Trophoblast cell (in vitro differentiated cells and primary cell): ENCODE data around the gene TSPAN9.

ENCODE experiments used
- DNase-seq, 2 donors: peaks; one replicate each; pipeline ENCODE4 v3.0.0-alpha.2; 2016
- H2AFZ ChIP-seq: 2 replicates; pipeline ENCODE4 v1.6.1; 2013; ENCODE audit warnings: low read length, moderate library complexity, mild to moderate bottlenecking; ENCODE audit not compliant: insufficient read depth, poor library complexity
- H2AK5ac ChIP-seq: 2 replicates; pipeline ENCODE4 v1.6.1; 2013; ENCODE audit warnings: mild to moderate bottlenecking, low read length
- H2BK120ac ChIP-seq: 2 replicates; pipeline ENCODE4 v1.6.1; 2013; ENCODE audit warnings: low read length, mild to moderate bottlenecking, moderate library complexity; ENCODE audit not compliant: insufficient read depth, poor library complexity
- H2BK12ac ChIP-seq: 2 replicates; pipeline ENCODE4 v1.6.1; 2013; ENCODE audit warnings: mild to moderate bottlenecking, low read length, moderate library complexity
- H2BK5ac ChIP-seq: 2 replicates; pipeline ENCODE4 v1.6.1; 2013; ENCODE audit warnings: low read length, low read depth, moderate library complexity, mild to moderate bottlenecking; ENCODE audit not compliant: poor library complexity
- H3K14ac ChIP-seq: 2 replicates; pipeline ENCODE4 v1.6.1; 2013; ENCODE audit warnings: mild to moderate bottlenecking, low read length
- H3K18ac ChIP-seq: 2 replicates; pipeline ENCODE4 v1.6.1; 2013; ENCODE audit warnings: mild to moderate bottlenecking, low read length
- H3K23ac ChIP-seq: 2 replicates; pipeline ENCODE4 v1.6.1; 2013; ENCODE audit warnings: low read length
- H3K27ac ChIP-seq: 2 replicates; pipeline ENCODE4 v1.5.1; 2013; ENCODE audit warnings: low read depth, mild to moderate bottlenecking, inconsistent platforms, low read length, moderate library complexity
- H3K27me3 ChIP-seq: 2 replicates; pipeline ENCODE4 v1.6.1; 2013; ENCODE audit warnings: inconsistent platforms, mild to moderate bottlenecking, low read length, moderate library complexity; ENCODE audit not compliant: insufficient read depth
- H3K36me3 ChIP-seq, 2 experiments: 1 replicate in 1 of 2; 2 replicates in 1 of 2; pipeline ENCODE4 v1.6.1; 2013; ENCODE audit warnings: low read length in 2 of 2, mild to moderate bottlenecking in 2 of 2, moderate library complexity in 1 of 2; ENCODE audit not compliant: insufficient read depth in 2 of 2, control insufficient read depth in 1 of 2
- H3K4ac ChIP-seq: 2 replicates; pipeline ENCODE4 v1.6.1; 2013; ENCODE audit warnings: low read depth, mild to moderate bottlenecking, low read length, moderate library complexity
- H3K4me1 ChIP-seq, 2 experiments: 1 replicate in 1 of 2; 2 replicates in 1 of 2; pipeline ENCODE4 v1.6.1; 2013; ENCODE audit warnings: low read length in 2 of 2, mild to moderate bottlenecking in 2 of 2, moderate library complexity in 1 of 2; ENCODE audit not compliant: insufficient read depth in 2 of 2, control insufficient read depth in 1 of 2
- H3K4me2 ChIP-seq: 2 replicates; pipeline ENCODE4 v1.6.1; 2013; ENCODE audit warnings: inconsistent platforms, mild to moderate bottlenecking, low read length, moderate library complexity
- H3K4me3 ChIP-seq: 2 replicates; pipeline ENCODE4 v1.5.1; 2013; ENCODE audit warnings: mild to moderate bottlenecking, low read depth, low read length, inconsistent platforms
- H3K79me1 ChIP-seq: one replicate; pipeline ENCODE4 v1.6.1; 2013; ENCODE audit warnings: low read length
- H3K79me2 ChIP-seq: 2 replicates; pipeline ENCODE4 v1.6.1; 2013; ENCODE audit warnings: low read length, mild to moderate bottlenecking; ENCODE audit not compliant: control insufficient read depth, insufficient read depth, poor library complexity
- H3K9ac ChIP-seq: 2 replicates; pipeline ENCODE4 v1.6.1; 2013; ENCODE audit warnings: mild to moderate bottlenecking, low read length
- H3K9me3 ChIP-seq: 2 replicates; pipeline ENCODE4 v1.6.1; 2013; ENCODE audit warnings: low read depth, mild to moderate bottlenecking, control low read depth, inconsistent platforms, low read length; ENCODE audit not compliant: insufficient read depth
- H4K12ac ChIP-seq: 2 replicates; pipeline ENCODE4 v1.6.1; 2013; ENCODE audit warnings: low read depth, mild to moderate bottlenecking, low read length, moderate library complexity
- H4K8ac ChIP-seq: 2 replicates; pipeline ENCODE4 v1.6.1; 2013; ENCODE audit warnings: low read depth, mild to moderate bottlenecking, low read length, moderate library complexity
- H4K91ac ChIP-seq: one replicate; pipeline ENCODE4 v1.6.1; 2013; ENCODE audit warnings: low read depth, mild to moderate bottlenecking, low read length, moderate library complexity
- WGBS: extraction: QIAGEN DNeasy Blood & Tissue Kit; methylation state at CpG from one replicate; pipeline ENCODE4 v1.1.7; 2013; ENCODE audit warnings: missing lambda C conversion rate; ENCODE audit not compliant: insufficient read length, insufficient coverage; ENCODE audit errors: extremely low coverage; 5-methylcytosine and 5-hydroxymethylcytosine counted together

TSPAN9 gene

DNA sequence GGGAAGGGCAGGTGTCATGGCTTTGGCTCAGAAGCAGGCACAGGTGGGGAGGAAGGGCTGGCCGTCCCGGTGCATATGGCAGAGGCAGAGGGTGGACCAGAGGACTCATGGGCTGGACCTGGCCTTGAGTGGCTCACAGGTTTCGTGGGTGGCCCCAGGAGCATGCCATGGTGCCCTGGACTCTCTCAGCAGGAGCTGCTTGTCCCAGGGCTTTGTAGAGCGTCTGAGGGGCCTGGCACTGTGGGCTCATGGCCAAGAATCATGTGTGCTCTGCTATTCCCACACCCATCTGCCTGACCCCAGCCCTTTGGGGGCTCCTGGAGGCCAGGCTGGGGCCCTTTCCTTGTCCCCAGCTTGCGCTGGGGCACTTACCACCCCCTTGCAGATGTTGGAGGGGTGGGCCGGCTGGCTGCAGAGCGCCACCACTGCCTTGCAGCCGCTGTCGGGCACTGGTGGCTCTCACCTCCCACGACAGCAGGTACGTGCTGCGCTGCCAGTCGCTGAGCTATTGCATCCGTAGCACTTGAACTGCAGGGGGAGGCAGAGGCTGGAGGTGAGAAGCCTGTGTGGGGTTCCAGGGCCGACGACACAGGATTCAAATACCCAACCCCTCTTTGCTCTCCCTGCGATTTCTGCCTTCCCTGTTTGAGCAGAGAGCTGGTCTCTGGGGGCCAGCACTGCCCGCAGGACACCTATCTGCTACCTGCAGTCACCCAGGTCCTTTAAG, 226.4 kb downstream of the TSPAN9 start:
- no peaks in the 10 kb centered on the region for H3K36me3 ChIP-seq
- no peak overlapping the region for H3K18ac ChIP-seq
- no peak overlapping the region for H3K9ac ChIP-seq
- WGBS: no CpG with 5 or more reads among the region's 18 CpGs
- H4K12ac ChIP-seq: no peak overlapping the region
- no peak overlapping the region for H3K4ac ChIP-seq
- H2AK5ac ChIP-seq: no peak overlapping the region
- no peak overlapping the region for H3K4me3 ChIP-seq
- no peak overlapping the region for H2BK120ac ChIP-seq
- H2AFZ ChIP-seq: no peak overlapping the region
- H3K79me2 ChIP-seq: no peaks in the 10 kb centered on the region
- no peaks in the 10 kb centered on the region for H3K79me1 ChIP-seq
- H3K9me3 ChIP-seq: peaks cover 3% of the 10 kb centered on the region
- H3K14ac ChIP-seq: no peak overlapping the region
- no peak for DNase-seq
- H3K27ac ChIP-seq: no peak overlapping the region
- H3K4me2 ChIP-seq: no peak overlapping the region
- H3K27me3 ChIP-seq: no peaks in the 10 kb centered on the region
- no peak overlapping the region for H2BK12ac ChIP-seq
- H4K8ac ChIP-seq: no peak overlapping the region
- no peaks in the 10 kb centered on the region for H3K4me1 ChIP-seq
- no peak overlapping the region for H3K23ac ChIP-seq
- no peak overlapping the region for H2BK5ac ChIP-seq
- no peak overlapping the region for H4K91ac ChIP-seq

DNA sequence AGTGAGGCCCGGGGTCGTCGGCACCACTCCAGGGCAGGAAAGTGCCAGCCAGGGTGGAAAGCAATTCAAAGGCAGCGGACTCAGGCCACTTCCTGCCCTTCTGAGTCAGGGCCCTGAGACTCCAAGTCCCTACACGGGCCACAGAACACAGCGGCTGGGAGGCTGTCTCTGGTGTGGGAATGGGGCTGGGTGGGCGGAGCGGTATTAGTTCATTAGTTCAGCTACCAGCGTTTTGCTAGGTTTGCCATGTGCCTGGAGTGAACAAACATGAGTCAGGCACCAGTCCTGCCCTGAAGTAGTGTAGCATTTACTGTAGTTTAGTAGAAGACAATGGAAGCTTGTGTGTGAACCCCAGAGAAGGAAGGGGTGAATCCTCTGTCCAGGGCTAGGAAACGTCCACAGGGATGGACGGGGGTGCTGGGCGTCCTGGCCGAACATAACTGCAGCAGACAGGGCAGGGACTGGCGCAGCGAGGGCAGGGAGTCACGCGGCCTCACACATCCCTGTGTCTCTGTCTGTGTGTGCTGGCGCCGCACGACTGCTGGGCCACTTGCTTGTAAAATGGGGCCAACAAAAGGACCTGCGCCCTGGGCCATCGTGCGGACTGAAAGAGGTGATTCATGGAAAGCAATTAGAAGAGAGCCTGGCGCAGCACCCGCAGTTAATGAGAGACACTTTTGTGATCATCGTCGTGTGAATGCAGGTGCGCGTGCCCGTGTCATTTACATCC, 227.4 kb downstream of the TSPAN9 start:
- Histone ChIP-seq H4K8ac (no peak overlapping the region), H3K79me1 (no peaks in the 10 kb centered on the region), H3K14ac (no peak overlapping the region), H3K4me2 (no peak overlapping the region), H3K23ac (no peak overlapping the region), H3K9me3 (peaks cover 1% of the 10 kb centered on the region), H3K79me2 (no peaks in the 10 kb centered on the region), H2BK12ac (no peak overlapping the region), H3K36me3 (no peaks in the 10 kb centered on the region), H3K4me1 (no peaks in the 10 kb centered on the region), H2BK120ac (no peak overlapping the region), H2AK5ac (no peak overlapping the region), H3K27ac (no peak overlapping the region), H3K18ac (no peak overlapping the region), H2BK5ac (no peak overlapping the region), H2AFZ (no peak overlapping the region), H3K4me3 (no peak overlapping the region), H4K91ac (no peak overlapping the region), H4K12ac (no peak overlapping the region), H3K27me3 (no peaks in the 10 kb centered on the region), H3K4ac (no peak overlapping the region), H3K9ac (no peak overlapping the region)
- DNase-seq: peak in 1 of 2 donors; percentile 13
- no CpG with 5 or more reads among the region's 30 CpGs for WGBS

- Histone ChIP-seq H3K4me3 (no peak overlapping the region), H3K18ac (no peak overlapping the region), H2AK5ac (no peak overlapping the region), H3K4ac (no peak overlapping the region), H3K14ac (no peak overlapping the region), H3K27ac (no peak overlapping the region), H4K91ac (no peak overlapping the region), H3K79me2 (no peaks in the 10 kb centered on the region), H3K36me3 (no peaks in the 10 kb centered on the region), H3K79me1 (no peaks in the 10 kb centered on the region), H3K9me3 (peaks cover 1% of the 10 kb centered on the region), H2BK12ac (no peak overlapping the region), H3K4me1 (no peaks in the 10 kb centered on the region), H2BK5ac (no peak overlapping the region), H3K4me2 (no peak overlapping the region), H3K27me3 (no peaks in the 10 kb centered on the region), H3K23ac (no peak overlapping the region), H2BK120ac (no peak overlapping the region), H3K9ac (no peak overlapping the region), H2AFZ (no peak overlapping the region), H4K8ac (no peak overlapping the region), H4K12ac (no peak overlapping the region)
- no peak for DNase-seq
- WGBS: no CpG with 5 or more reads among the region's 12 CpGs
Measured at GRCh38 chr12:3305464-3305863, 228.3 kb downstream of the TSPAN9 start.

- Histone ChIP-seq H4K12ac (no peak overlapping the region), H2BK12ac (no peak overlapping the region), H3K79me1 (no peaks in the 10 kb centered on the region), H3K27ac (no peak overlapping the region), H3K14ac (no peak overlapping the region), H3K4me1 (peaks cover 0 to 4% of the 10 kb centered on the region in 2 experiments), H2BK120ac (no peak overlapping the region), H2AFZ (no peak overlapping the region), H3K79me2 (no peaks in the 10 kb centered on the region), H3K23ac (no peak overlapping the region), H4K91ac (no peak overlapping the region), H3K9me3 (peaks cover 1% of the 10 kb centered on the region), H3K4ac (no peak overlapping the region), H2BK5ac (no peak overlapping the region), H4K8ac (no peak overlapping the region), H3K27me3 (no peaks in the 10 kb centered on the region), H3K4me2 (no peak overlapping the region), H3K18ac (no peak overlapping the region), H3K4me3 (no peak overlapping the region), H3K9ac (no peak overlapping the region), H3K36me3 (no peaks in the 10 kb centered on the region), H2AK5ac (no peak overlapping the region)
- no CpG with 5 or more reads among the region's 19 CpGs for WGBS
- DNase-seq: no peak
Measured at GRCh38 chr12:3305904-3306619, 228.9 kb downstream of the TSPAN9 start.
